GM23248 (cell line): ENCODE measurements around the gene ZNF738.

Experiments used
- EZH2 ChIP-seq: fragments of 200-600 bp; sonication (generic); IDR thresholded peaks from 2 replicates; pipeline ENCODE4 v1.6.1; 2018; ENCODE audit warnings: antibody characterized with exemption, mild to moderate bottlenecking; ENCODE audit not compliant: insufficient read depth, poor library complexity, severe bottlenecking
- EZH2phosphoT487 ChIP-seq: fragments of 200-600 bp; sonication (generic); IDR thresholded peaks from 2 replicates; pipeline ENCODE4 v1.6.1; 2018; ENCODE audit warnings: antibody characterized with exemption, moderate library complexity, mild to moderate bottlenecking, low read depth; ENCODE audit not compliant: insufficient read depth

DNA sequence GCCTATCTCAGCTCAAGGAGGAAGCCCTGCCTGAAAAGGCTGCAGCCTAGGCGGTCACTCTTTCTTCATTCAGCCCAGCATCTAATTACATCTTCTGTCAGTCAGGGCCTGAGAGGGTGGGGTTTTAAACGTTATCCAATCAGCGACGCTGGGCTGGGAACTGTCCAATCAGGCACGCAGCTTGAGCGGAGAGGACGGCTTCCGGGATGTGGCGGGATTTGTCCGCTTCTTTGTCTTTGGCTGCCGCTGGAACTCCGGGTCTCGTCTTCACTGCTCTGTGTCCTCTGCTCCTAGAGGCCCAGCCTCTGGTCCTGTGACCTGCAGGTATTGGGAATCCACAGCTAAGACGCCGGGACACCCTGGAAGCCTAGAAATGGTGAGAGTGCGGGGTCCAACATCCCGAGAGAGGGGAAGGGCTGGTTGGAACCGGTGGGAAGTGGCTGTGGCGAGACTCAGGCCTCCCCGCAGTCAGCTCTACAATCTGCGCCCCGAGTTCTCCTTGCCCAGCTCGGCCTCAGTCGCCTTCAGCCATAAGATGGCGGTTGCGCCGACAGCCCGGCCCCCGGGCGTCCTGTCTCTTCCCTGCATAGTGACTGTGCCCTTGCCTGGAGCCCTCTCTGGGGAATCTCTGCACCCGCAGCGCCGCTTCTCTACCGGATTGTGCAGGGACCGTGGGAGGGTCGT is at the start of gene ZNF738:
- TF ChIP-seq EZH2 (no peak), EZH2phosphoT487 (no peak)
